Peyer's patch (tissue), 4 donors: ENCODE data around the gene SCAMP2.

Experiments used
- CTCF ChIP-seq, 6 experiments: fragments of 450-650 bp in 4 of 6; fragments of 200-600 bp in 2 of 6; sonication (generic) in 1 of 6; IDR thresholded peaks; one replicate each; pipeline ENCODE4 v1.5.1; 2017 to 2019; ENCODE audit warnings: antibody characterized with exemption in 6 of 6, mild to moderate bottlenecking in 3 of 6, moderate library complexity in 1 of 6
- POLR2A ChIP-seq, 2 donors: fragments of 450-650 bp; IDR thresholded peaks; one replicate each; pipeline ENCODE4 v1.5.1; 2017; ENCODE audit warnings: antibody characterized with exemption in 2 of 2, mild to moderate bottlenecking in 2 of 2, moderate library complexity in 2 of 2

- TF ChIP-seq CTCF (IDR thresholded peaks at IDR 0.05) (no peak), POLR2A (IDR thresholded peaks at IDR 0.05) (no peak)
These were observed 3.8 kb downstream of the SCAMP2 start for GRCh38 chr15:74869372-74869725.
